Liver (tissue), 2 donors: ENCODE data around the gene EGFR.

Experiments used
- TF ChIP-seq, protein P1 (sequence below): fragments of 150-350 bp; IDR thresholded peaks from 2 replicates; pipeline ENCODE4 v1.5.1; 2017; ENCODE audit warnings: improper control_type of control experiment, low read depth, low read length; ENCODE audit not compliant: missing input control
- TF ChIP-seq, protein P2 (sequence below): IDR thresholded peaks from 2 replicates; pipeline ENCODE4 v1.6.1; 2016; ENCODE audit warnings: antibody characterized with exemption
- donor health status: healthy.

DNA sequence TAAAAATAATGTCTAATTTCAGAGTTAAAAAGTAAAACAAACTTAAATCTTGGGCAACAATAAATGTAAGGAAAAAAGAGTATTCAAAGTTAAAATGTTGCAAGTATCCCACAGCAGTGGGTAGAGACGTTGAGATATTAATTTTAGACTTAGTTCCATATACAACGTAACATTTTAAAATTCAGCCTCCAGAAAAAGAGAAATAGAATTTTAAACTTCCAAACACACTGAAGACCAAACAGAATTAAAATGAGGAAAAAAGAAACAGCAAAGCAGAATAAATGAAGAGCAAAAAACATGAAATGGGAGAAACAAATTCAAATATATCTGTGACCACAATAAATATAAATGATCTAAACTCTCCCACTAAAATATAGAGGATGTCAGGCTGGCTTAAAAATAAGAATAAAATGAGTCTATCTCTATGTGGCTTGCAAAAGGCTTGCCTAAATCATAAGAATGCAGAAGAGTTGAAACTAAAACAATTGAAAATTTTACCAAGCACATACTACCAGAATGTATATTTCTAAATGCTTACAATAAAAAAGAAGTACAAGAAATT is 46.0 kb upstream of the EGFR start:
- TF ChIP-seq, protein P1, sequence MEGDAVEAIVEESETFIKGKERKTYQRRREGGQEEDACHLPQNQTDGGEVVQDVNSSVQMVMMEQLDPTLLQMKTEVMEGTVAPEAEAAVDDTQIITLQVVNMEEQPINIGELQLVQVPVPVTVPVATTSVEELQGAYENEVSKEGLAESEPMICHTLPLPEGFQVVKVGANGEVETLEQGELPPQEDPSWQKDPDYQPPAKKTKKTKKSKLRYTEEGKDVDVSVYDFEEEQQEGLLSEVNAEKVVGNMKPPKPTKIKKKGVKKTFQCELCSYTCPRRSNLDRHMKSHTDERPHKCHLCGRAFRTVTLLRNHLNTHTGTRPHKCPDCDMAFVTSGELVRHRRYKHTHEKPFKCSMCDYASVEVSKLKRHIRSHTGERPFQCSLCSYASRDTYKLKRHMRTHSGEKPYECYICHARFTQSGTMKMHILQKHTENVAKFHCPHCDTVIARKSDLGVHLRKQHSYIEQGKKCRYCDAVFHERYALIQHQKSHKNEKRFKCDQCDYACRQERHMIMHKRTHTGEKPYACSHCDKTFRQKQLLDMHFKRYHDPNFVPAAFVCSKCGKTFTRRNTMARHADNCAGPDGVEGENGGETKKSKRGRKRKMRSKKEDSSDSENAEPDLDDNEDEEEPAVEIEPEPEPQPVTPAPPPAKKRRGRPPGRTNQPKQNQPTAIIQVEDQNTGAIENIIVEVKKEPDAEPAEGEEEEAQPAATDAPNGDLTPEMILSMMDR: no peak
- TF ChIP-seq, protein P2, sequence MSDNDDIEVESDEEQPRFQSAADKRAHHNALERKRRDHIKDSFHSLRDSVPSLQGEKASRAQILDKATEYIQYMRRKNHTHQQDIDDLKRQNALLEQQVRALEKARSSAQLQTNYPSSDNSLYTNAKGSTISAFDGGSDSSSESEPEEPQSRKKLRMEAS: no peak
